ENCODE measurements around the gene LIMK2.

Gene LIMK2

GRCh38 chr22:31272522-31273446 lies 60.7 kb downstream of the LIMK2 start:
- H3K4me3 ChIP-seq (ENCODE audit: low read depth, low read length) = no peak overlapping the region
- DNase-seq (ENCODE audit: low read depth) = peak; percentile 84
- TF ChIP-seq, protein P1, sequence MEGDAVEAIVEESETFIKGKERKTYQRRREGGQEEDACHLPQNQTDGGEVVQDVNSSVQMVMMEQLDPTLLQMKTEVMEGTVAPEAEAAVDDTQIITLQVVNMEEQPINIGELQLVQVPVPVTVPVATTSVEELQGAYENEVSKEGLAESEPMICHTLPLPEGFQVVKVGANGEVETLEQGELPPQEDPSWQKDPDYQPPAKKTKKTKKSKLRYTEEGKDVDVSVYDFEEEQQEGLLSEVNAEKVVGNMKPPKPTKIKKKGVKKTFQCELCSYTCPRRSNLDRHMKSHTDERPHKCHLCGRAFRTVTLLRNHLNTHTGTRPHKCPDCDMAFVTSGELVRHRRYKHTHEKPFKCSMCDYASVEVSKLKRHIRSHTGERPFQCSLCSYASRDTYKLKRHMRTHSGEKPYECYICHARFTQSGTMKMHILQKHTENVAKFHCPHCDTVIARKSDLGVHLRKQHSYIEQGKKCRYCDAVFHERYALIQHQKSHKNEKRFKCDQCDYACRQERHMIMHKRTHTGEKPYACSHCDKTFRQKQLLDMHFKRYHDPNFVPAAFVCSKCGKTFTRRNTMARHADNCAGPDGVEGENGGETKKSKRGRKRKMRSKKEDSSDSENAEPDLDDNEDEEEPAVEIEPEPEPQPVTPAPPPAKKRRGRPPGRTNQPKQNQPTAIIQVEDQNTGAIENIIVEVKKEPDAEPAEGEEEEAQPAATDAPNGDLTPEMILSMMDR (conservative IDR thresholded peaks at IDR 0.05; ENCODE audit: low read depth, low read length) = peak; percentile 87

GRCh38 chr22:31274017-31274416 lies 61.9 kb downstream of the LIMK2 start:
- H3K4me3 ChIP-seq (ENCODE audit: low read depth, low read length) = no peak overlapping the region
- no peak for DNase-seq (ENCODE audit: low read depth)
- TF ChIP-seq, protein P1 (conservative IDR thresholded peaks at IDR 0.05; ENCODE audit: low read depth, low read length) = no peak

DNA sequence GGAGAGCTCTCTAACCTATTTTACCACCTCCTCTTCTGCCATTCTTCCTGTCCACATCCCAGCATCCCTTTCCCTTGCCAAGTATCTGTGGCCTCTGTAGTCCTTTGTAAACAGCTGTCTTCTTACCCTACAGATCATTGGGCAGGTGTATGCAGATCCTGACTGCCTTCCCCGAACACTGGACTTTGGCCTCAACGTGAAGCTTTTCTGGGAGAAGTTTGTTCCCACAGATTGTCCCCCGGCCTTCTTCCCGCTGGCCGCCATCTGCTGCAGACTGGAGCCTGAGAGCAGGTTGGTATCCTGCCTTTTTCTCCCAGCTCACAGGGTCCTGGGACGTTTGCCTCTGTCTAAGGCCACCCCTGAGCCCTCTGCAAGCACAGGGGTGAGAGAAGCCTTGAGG lies 62.9 kb downstream of the LIMK2 start:
- no peak for DNase-seq (ENCODE audit: low read depth)
- H3K4me3 ChIP-seq (ENCODE audit: low read depth, low read length) = no peak overlapping the region
- TF ChIP-seq, protein P1 (conservative IDR thresholded peaks at IDR 0.05; ENCODE audit: low read depth, low read length) = no peak

DNA sequence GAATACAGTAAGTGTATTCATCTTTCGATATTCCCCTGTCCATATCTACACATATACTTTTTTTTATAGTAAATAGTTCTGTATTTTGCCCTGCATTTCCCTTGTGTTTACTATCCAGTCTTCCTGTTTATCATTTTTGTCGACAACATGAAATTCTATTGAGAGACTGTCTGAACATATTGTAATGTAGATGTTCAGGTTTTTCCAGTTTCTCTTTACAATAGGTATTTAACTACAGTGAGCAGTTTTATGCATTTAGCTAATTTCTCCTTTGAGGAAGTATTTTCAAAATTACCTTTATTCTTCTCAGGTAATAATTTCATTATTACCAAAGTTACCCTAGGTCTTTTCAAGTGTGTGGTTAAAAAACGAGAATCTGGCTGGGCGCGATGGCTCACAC lies 63.5 kb downstream of the LIMK2 start:
- TF ChIP-seq, protein P1 (conservative IDR thresholded peaks at IDR 0.05; ENCODE audit: low read depth, low read length) = no peak
- no peak for DNase-seq (ENCODE audit: low read depth)

DNA sequence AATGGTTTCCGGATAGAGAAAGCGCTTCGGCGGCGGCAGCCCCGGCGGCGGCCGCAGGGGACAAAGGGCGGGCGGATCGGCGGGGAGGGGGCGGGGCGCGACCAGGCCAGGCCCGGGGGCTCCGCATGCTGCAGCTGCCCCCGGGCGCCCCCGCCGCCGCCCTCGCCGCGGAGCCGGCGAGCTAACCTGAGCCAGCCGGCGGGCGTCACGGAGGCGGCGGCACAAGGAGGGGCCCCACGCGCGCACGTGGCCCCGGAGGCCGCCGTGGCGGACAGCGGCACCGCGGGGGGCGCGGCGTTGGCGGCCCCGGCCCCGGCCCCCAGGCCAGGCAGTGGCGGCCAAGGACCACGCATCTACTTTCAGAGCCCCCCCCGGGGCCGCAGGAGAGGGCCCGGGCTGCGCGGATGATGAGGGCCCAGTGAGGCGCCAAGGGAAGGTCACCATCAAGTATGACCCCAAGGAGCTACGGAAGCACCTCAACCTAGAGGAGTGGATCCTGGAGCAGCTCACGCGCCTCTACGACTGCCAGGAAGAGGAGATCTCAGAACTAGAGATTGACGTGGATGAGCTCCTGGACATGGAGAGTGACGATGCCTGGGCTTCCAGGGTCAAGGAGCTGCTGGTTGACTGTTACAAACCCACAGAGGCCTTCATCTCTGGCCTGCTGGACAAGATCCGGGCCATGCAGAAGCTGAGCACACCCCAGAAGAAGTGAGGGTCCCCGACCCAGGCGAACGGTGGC lies 64.5 kb downstream of the LIMK2 start:
- no peak overlapping the region for H3K4me3 ChIP-seq (ENCODE audit: low read depth, low read length)
- DNase-seq (ENCODE audit: low read depth) = no peak
- TF ChIP-seq, protein P1 (conservative IDR thresholded peaks at IDR 0.05; ENCODE audit: low read depth, low read length) = no peak

More for the DNA sequence above, 63.5 kb downstream of the LIMK2 start:
- no peak overlapping the region for H3K4me3 ChIP-seq (ENCODE audit: low read depth, low read length)

GRCh38 chr22:31277741-31278140 lies 65.6 kb downstream of the LIMK2 start:
- TF ChIP-seq, protein P1 (conservative IDR thresholded peaks at IDR 0.05; ENCODE audit: low read depth, low read length) = no peak
- DNase-seq (ENCODE audit: low read depth) = no peak
- no peak overlapping the region for H3K4me3 ChIP-seq (ENCODE audit: low read depth, low read length)
